AG04449 (cell line): ENCODE results near the gene SLC30A2.

Experiments
- CTCF ChIA-PET: fragments of 350-600 bp; formaldehyde crosslinking; extraction: SDS; loops from one replicate; lab custom pipeline; 2021; ENCODE audit warnings: antibody characterized with exemption; lab: Yijun Ruan, JAX
- POLR2A ChIA-PET: fragments of 400-600, 350-600 bp; formaldehyde crosslinking; extraction: SDS; loops from one replicate; lab custom pipeline; 2020; ENCODE audit warnings: antibody characterized with exemption, inconsistent platforms; lab: Yijun Ruan, JAX
- DNase-seq: peaks from one replicate; pipeline ENCODE4 v3.0.0-alpha.2; 2010; ENCODE audit warnings: low read depth, low spot score
- H3K4me3 ChIP-seq: 2 replicates; pipeline ENCODE4 v1.5.1; 2011; ENCODE audit warnings: low read depth, mild to moderate bottlenecking, control low read depth, low read length
- CTCF ChIP-seq: IDR thresholded peaks from one replicate; pipeline ENCODE4 v1.5.1; 2011; ENCODE audit warnings: mild to moderate bottlenecking, moderate library complexity, low read length, control low read depth, inconsistent platforms; ENCODE audit not compliant: insufficient read depth; ENCODE audit errors: missing control alignments

The SLC30A2 gene

GRCh38 chr1:26041978-26042377, 3.9 kb downstream of the SLC30A2 start:
- no peak for DNase-seq
- TF ChIP-seq CTCF: no peak
- ChIA-PET POLR2A (no interaction called here), CTCF (interaction anchor here (0.7 to 5.1 kb wide), 3 partner anchors 100 to 374 kb away, joined by 4 to 30 read pairs (median 4); no protein-coding TSS in a partner anchor)
- no peak overlapping the region for H3K4me3 ChIP-seq

GRCh38 chr1:26041401-26041800, 4.5 kb downstream of the SLC30A2 start:
- ChIA-PET CTCF (interaction anchor here (0.9 to 5.1 kb wide), 2 partner anchors 104 to 124 kb away, joined by 3 to 30 read pairs; no protein-coding TSS in a partner anchor), POLR2A (interaction anchor here (0.7 kb wide), 1 partner anchor 148 kb away, joined by 3 read pairs; no protein-coding TSS in a partner anchor)
- H3K4me3 ChIP-seq: no peak overlapping the region
- no peak for TF ChIP-seq CTCF
- DNase-seq: no peak

GRCh38 chr1:26038904-26039303, 7.0 kb downstream of the SLC30A2 start:
- DNase-seq: no peak
- ChIA-PET POLR2A (interaction anchor here (0.7 kb wide), 1 partner anchor 142 kb away, joined by 4 read pairs; no protein-coding TSS in a partner anchor), CTCF (interaction anchor here (1.0 to 5.1 kb wide), 5 partner anchors 9 to 195 kb away, joined by 3 to 30 read pairs (median 6); partner anchors contain the start of gene CEP85)
- no peak overlapping the region for H3K4me3 ChIP-seq
- TF ChIP-seq CTCF: no peak

GRCh38 chr1:26038477-26038876, 7.4 kb downstream of the SLC30A2 start:
- no peak for TF ChIP-seq CTCF
- CTCF ChIA-PET: interaction anchor here (1.4 to 5.1 kb wide), 4 partner anchors 9 to 142 kb away, joined by 5 to 30 read pairs (median 6); no protein-coding TSS in a partner anchor
- DNase-seq: no peak
- POLR2A ChIA-PET: no interaction called here
- no peak overlapping the region for H3K4me3 ChIP-seq

GRCh38 chr1:26037904-26038303, 8.0 kb downstream of the SLC30A2 start:
- CTCF ChIA-PET: interaction anchor here (1.4 to 5.1 kb wide), 4 partner anchors 8 to 142 kb away, joined by 5 to 30 read pairs (median 6); no protein-coding TSS in a partner anchor
- DNase-seq: no peak
- POLR2A ChIA-PET: no interaction called here
- no peak for TF ChIP-seq CTCF
- H3K4me3 ChIP-seq: no peak overlapping the region

- no peak for DNase-seq
- H3K4me3 ChIP-seq: no peak overlapping the region
- ChIA-PET CTCF (interaction anchor here (0.7 to 7.0 kb wide), 32 partner anchors 7 to 381 kb away, joined by 3 to 105 read pairs (median 6); partner anchors contain the start of genes C1orf232, EXTL1, SLC30A2 and ZNF593), POLR2A (interaction anchor here (0.6 kb wide), 1 partner anchor 102 kb away, joined by 4 read pairs; no protein-coding TSS in a partner anchor)
- no peak for TF ChIP-seq CTCF
Measured at GRCh38 chr1:26036756-26037281, 9.1 kb downstream of the SLC30A2 start.
